COLO668 (cell line): Measurements from ENCODE around the gene PTGDS.

Experiments used
- DNase-seq: peaks from one replicate; lab custom pipeline; 2025; ENCODE audit not compliant: unreplicated experiment; lab: John Stamatoyannopoulos, UW

PTGDS gene

DNA sequence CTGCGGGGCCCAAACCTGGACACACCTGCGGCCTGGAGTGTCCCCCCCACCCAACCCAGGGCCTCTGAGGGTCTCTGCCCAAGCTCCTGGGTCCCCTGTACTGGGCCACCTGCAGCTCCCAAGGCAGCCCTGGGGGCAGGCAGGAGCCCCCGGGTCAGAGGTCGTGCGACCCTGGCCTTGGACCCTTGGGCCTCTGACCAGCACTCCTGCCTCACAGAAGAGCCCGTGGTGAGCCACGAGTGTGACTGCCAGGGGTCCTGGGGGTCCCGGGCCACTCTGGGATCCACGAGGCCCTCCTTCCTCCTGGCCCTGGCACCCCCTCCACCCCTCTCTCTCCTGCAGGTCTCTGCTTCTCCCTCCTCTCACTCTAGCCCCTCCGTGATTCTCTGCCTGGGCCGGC is 5.0 kb upstream of the PTGDS start:
- DNase-seq: no peak

GRCh38 chr9:136972743-136973142 is 4.6 kb upstream of the PTGDS start:
- no peak for DNase-seq

DNA sequence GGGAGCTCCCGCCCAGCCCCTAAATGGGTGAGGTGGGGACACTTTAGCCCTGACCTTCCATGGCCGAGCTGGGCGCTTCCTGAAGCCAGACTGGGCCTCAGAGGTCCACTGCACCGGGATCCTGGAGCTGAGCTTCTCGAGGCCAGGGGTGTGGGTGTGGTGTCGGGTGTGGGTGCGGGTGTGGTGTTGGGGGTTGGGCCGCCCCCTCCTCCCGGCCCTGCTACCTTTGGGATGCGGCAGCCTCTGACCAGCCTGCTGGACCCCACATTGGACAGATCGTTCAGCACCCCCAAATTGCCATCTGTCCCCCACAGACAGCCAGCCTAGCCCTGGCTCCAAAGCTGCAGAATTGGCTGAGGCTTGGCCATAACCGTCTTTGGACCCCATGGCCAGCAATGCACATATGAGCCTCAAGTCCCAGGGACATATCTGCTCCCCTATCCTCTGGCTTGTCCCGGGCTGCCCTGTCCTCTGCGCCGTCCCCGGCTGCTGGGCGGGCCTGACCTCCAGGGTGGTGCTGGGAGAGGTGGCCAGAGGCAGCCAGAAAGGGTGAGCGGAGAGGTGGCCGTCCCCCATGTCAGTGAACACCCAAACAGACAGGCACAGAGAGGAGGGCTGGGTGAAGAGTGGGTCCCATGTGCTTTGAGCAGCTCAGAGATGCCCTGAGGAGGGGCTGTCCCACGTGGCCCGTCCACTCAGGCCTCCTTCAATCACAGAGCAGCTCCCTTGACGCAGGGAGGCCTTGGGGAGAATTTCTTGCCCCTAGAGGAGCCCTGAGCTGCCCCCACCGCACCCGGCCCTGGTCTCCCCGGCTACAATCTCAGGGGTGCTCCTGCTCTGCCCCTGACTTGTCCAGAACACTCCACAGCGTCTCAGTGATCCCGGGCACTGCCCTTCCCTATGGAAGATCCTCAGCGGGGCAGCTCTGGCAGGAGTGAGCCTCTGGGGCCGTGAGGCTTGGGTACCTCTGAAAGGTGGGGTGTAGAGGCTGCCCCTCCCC is 3.4 kb upstream of the PTGDS start:
- no peak for DNase-seq

DNA sequence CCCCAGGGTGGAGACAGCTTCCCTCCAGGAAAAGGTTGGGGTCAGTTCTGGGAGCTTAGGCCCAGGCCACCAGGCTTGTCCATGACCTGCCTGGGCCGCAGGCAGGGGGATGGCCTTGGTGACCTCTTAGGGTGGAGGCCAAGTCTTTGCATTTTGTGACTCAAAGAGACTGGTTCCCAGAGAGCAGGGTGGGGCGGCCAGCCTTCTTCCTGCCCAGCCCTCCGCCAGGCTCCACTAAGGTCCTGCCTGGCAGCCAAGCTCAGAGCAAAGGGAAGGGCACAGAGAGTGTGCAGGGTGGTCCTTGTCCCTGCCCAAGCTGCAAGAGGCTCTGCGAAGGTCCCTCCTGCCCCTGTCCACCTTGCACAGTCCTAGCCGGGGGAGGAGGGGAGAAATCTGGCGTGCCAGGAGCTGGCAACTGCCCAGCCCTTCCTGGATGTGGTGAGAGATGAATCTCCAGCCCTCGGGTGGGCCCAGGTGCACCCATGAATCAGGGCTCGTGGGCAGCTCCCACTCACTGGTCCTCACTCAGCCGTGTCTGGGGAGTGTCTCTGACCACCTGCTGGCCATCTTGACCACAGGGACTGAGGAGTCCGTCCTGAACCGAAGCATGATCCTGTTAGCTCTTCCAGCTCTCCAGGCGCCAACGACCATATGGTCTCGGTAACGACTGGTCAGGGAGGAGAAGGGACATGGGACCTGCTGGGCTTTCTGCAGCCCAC is 2.3 kb upstream of the PTGDS start:
- no peak for DNase-seq

DNA sequence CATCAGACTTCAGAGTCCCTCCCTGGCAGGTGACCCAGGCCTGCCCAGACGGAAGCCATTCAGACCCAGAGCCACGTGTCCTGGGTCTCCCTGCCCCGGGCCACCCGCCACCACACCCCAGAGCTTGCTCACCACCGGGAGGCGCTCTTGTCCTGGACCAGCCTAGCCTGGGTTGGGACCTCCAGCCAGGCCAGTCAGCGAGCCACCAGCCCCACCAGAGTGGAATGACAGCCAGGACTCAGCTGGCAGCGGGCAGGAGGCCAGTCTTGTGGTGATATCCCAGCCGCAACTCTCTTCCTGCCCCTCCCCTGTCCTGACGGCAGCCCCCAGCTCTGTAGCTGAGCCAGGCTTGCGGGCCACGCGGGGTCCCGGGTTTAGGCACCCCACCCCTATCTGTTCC is 1.7 kb upstream of the PTGDS start:
- DNase-seq: peak; percentile 33

- no peak for DNase-seq
Observed at GRCh38 chr9:136977649-136978072, 357 bp downstream of the PTGDS start.

- DNase-seq: peak; percentile 74
Observed at GRCh38 chr9:136978073-136978864, 965 bp downstream of the PTGDS start.

- no peak for DNase-seq
Observed at GRCh38 chr9:136978865-136979544, 1.7 kb downstream of the PTGDS start.

DNA sequence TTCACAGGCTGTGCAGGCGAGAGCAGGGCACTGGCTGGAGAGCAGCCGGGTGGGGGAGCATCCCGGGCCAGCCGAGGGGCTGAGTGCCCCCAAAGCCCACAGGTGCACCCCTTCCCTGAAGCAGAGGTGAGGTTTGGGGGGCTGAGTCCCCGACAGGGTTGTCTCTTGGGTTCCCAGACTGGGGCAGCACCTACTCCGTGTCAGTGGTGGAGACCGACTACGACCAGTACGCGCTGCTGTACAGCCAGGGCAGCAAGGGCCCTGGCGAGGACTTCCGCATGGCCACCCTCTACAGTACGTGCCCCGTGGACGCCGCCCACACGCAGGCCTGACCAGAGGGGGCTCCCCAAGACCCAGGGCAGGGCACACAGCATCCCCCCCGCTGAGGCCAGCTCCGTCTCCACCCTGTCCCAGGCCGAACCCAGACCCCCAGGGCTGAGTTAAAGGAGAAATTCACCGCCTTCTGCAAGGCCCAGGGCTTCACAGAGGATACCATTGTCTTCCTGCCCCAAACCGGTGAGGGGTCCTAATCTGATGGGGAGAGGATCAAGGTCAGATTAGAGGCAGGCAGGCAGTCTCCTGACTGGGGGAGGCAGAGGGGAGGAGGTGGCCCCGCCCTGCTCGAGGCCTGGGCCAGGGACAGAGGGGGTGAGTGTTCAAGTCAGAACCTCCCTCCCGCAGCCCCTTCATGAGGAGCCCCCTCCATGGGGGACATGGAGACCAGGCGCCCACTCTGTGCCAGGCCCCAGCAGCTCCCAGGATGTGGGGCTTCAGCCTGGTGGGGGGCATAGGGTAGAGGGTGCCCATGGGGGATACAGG is 2.7 kb downstream of the PTGDS start:
- DNase-seq: no peak

DNA sequence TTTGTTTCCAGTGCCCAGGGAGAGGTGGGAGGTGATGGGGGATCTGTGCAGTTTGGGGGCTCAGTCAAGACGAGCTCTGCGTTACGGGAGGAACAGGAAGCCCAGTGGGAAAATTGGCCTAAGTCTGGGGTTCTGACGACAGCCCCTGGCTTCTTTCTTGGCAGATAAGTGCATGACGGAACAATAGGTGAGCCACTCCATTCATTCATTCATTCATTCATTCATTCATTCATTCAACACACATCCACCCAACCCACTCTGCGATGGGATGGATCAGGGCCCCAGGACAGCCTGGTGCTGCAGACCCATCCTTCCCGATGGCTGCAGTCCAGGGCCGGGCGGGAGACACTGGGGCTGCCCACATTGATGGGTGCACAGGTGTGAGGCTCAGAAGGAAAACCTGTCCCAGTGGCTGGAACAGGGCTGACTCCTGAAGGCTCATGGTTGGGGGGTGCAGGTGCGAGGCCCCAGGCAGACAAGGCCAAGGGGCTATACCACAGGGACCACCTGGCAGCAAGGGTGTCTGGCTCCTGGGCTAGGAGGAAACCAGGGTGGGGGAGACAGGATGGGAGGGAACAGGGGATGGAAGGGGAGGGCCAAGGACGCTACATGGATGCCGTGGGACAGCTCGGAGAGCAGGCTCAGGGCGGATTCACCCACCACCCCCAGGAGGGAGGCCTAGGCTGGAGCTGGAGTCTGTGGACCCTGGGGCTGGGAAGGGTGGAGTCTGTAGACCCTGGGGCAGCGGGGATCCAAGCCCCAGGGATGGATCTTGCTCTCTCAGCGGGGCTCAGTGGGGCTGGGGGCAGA is 3.6 kb downstream of the PTGDS start:
- no peak for DNase-seq

DNA sequence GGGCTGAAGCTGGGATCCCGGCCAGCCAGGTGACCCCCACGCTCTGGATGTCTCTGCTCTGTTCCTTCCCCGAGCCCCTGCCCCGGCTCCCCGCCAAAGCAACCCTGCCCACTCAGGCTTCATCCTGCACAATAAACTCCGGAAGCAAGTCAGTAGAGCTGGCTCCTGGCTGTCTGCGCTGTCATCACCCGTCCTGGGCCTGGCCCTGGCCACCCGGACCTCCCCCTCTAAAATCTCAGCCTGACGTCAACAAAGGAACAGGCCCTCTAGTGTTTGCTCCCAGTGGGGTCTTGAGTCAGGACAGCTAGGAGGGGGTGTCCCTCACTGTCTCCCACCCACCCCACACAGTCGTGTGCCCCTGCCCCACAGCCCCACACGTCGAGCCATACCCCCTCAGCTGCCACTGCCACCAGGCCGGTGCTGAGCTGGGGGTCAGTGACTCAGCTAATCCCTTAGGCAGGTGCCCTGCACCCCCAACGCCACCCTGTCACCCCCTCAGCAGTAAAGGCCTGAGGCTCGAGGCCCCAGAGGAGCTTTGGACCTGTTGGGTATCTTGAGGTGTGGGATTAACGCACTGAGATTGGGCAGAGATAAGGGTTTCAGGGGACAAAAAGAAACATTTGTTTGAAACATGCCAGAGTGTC is 4.4 kb downstream of the PTGDS start:
- no peak for DNase-seq

DNA sequence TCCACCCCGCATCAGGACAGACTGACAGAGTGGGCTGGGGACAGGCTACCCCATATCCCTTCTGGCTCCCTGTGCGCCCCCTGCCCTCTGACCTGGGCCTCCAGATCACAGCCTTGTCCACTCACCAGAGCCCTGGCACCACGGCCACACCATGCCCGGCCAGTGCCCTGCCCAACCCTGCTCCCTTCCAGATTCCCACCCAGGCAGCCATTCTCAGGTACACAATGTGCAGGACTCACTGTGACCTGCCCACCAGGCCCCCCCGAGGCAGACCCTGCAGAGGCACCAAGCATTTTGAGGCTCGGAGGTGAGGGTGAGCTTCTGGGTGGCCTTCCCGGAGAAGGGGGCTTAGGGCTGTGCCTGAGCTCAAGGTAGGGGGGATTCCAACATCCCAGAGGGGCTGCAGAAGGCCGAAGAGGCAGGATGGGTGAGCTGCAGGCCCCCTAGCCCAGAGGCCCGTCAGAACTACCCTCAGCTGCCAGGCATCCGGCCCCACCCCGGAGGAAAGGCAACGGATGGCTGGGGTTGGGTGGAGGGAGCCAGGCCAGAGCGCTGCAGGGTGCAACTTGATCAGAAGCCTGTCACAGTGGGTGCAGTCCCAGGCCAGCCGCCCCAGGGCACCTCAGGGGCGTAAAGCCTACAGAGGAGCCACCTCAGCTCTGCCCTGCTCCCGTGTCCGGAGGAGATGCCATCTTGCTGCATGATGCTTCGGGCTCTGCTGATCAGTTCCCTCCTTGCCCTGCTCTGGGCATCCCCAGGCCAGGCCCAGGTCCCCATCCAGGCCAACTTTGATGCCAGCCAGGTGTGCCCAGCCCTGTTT is 5.1 kb downstream of the PTGDS start, which contains the start of gene LCNL1:
TSS of gene LCNL1 (plus strand) at position 762 of the 820 bp plus-strand sequence. CDS start 594 bp downstream, outside the sequence.
- peak; percentile 31 for DNase-seq

GRCh38 chr9:136983167-136983566 is 5.9 kb downstream of the PTGDS start:
- DNase-seq: no peak

DNA sequence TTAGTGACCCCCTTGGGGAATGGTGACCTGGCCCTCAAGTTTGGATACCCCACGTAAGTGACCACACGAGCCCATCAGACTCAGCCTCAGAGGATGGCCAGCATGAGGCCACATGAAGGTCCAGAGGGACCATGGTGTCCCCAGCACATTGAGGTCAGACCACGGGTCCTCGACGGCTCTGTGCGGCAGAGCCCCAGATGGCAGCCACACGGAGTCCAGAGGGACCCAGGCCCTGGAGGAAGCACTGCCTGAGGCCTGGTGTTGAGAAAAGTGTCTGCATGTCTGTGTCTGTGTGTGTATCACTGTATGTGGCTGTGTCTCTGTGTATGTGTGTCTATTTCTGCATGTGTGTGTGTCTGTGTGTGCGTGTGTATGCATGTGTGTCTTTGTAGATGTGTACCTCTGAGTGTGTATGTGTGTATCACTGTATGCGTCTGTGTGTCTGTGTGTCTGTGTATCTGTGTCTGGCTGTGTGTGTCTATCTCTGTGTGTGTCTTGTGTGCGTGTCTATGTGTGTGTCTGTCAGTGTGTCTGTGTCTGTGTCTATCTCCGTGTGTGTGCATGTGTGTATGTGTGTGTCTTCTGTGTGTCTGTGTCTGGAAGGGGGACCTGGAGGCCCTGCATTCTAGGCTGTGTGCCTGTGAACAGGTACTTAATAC is 6.5 kb downstream of the PTGDS start:
- DNase-seq: no peak

- DNase-seq: no peak
Observed at GRCh38 chr9:136984464-136985026, 7.2 kb downstream of the PTGDS start.

GRCh38 chr9:136985027-136985602 is 7.8 kb downstream of the PTGDS start:
- no peak for DNase-seq
